NCI-H2227 (cell line): Measurements from ENCODE around the gene MPLKIP.
A peak's percentile ranks its signal among the peaks of the same experiment; 100 is the strongest.
"Not testable (repeated sequence)": the region's sequence is repeated elsewhere in the genome, so short reads cannot be mapped to it uniquely, and the experiment has no call there.

Experiments
- DNase-seq: peaks from one replicate; lab custom pipeline; 2025; ENCODE audit not compliant: unreplicated experiment; lab: John Stamatoyannopoulos, UW

Gene MPLKIP

GRCh38 chr7:40134428-40135316 lies at the start of gene MPLKIP, which contains the start of gene SUGCT:
MPLKIP (minus strand) TSS chr7:40134622; CDS start chr7:40134567, 55 bp downstream.
SUGCT (plus strand) TSS chr7:40135005.
- peak; percentile 89 for DNase-seq

GRCh38 chr7:40182452-40182851 lies 48.0 kb upstream of the MPLKIP start:
- DNase-seq = no peak

GRCh38 chr7:40177071-40177470 lies 42.6 kb upstream of the MPLKIP start:
- DNase-seq = no peak

GRCh38 chr7:40175725-40176510 lies 41.5 kb upstream of the MPLKIP start:
- no peak for DNase-seq

GRCh38 chr7:40175256-40175655 lies 40.8 kb upstream of the MPLKIP start:
- not testable (repeated sequence) for DNase-seq

- not testable (repeated sequence) for DNase-seq
These were observed 38.7 kb upstream of the MPLKIP start for GRCh38 chr7:40173121-40173520.

GRCh38 chr7:40168266-40168665 lies 33.8 kb upstream of the MPLKIP start:
- not testable (repeated sequence) for DNase-seq

- DNase-seq = no peak
These were observed 32.9 kb upstream of the MPLKIP start for GRCh38 chr7:40167291-40167690.

- no peak for DNase-seq
These were observed 30.8 kb upstream of the MPLKIP start for GRCh38 chr7:40165216-40165615.

GRCh38 chr7:40162516-40162915 lies 28.1 kb upstream of the MPLKIP start:
- DNase-seq = no peak

GRCh38 chr7:40156988-40157387 lies 22.6 kb upstream of the MPLKIP start:
- DNase-seq = no peak

GRCh38 chr7:40151504-40151903 lies 17.1 kb upstream of the MPLKIP start:
- DNase-seq = no peak

GRCh38 chr7:40148671-40149070 lies 14.2 kb upstream of the MPLKIP start:
- no peak for DNase-seq

GRCh38 chr7:40148247-40148580 lies 13.8 kb upstream of the MPLKIP start:
- DNase-seq = not testable (repeated sequence)

GRCh38 chr7:40147371-40148246 lies 13.2 kb upstream of the MPLKIP start:
- no peak for DNase-seq

- DNase-seq = not testable (repeated sequence)
These were observed 11.2 kb upstream of the MPLKIP start for GRCh38 chr7:40145596-40146130.

- DNase-seq = not testable (repeated sequence)
These were observed 7.5 kb upstream of the MPLKIP start for GRCh38 chr7:40141916-40142315.

GRCh38 chr7:40139891-40140290 lies 5.5 kb upstream of the MPLKIP start:
- not testable (repeated sequence) for DNase-seq

GRCh38 chr7:40138973-40139372 lies 4.6 kb upstream of the MPLKIP start:
- no peak for DNase-seq

GRCh38 chr7:40137563-40137962 lies 3.1 kb upstream of the MPLKIP start:
- DNase-seq = no peak

GRCh38 chr7:40135317-40135610 lies 842 bp upstream of the MPLKIP start:
- no peak for DNase-seq
